Midbrain (tissue), 1 donor: Measurements from ENCODE around the gene TUBA1C.

Experiments used
- DNase-seq: peaks from one replicate; lab custom pipeline; 2025; lab: John Stamatoyannopoulos, UW

The TUBA1C gene

GRCh38 chr12:49283541-49284429 is 18.9 kb downstream of the TUBA1C start:
- DNase-seq, result no peak

GRCh38 chr12:49284672-49285071 is 19.8 kb downstream of the TUBA1C start:
- DNase-seq, result no peak

- DNase-seq, result no peak
These were observed 23.0 kb downstream of the TUBA1C start for GRCh38 chr12:49287876-49288275.

GRCh38 chr12:49288412-49288853 is 23.6 kb downstream of the TUBA1C start:
- peak; percentile 30 for DNase-seq

GRCh38 chr12:49288922-49289555 is 24.2 kb downstream of the TUBA1C start:
- DNase-seq, result no peak

GRCh38 chr12:49292729-49293055 is 27.8 kb downstream of the TUBA1C start:
- no peak for DNase-seq

- no peak for DNase-seq
These were observed 28.4 kb downstream of the TUBA1C start for GRCh38 chr12:49293056-49293956.

- no peak for DNase-seq
These were observed 29.4 kb downstream of the TUBA1C start for GRCh38 chr12:49294086-49294803.

- no peak for DNase-seq
These were observed 29.9 kb downstream of the TUBA1C start for GRCh38 chr12:49294804-49295081.

- no peak for DNase-seq
These were observed 30.4 kb downstream of the TUBA1C start, which contains the start of gene PRPH for GRCh38 chr12:49295082-49295936. PRPH (plus strand) TSS chr12:49295147; CDS start chr12:49295201, 54 bp downstream.

GRCh38 chr12:49296034-49296835 is 31.4 kb downstream of the TUBA1C start:
- DNase-seq, result no peak

- DNase-seq, result no peak
These were observed 32.2 kb downstream of the TUBA1C start for GRCh38 chr12:49296836-49297694.

- no peak for DNase-seq
These were observed 32.8 kb downstream of the TUBA1C start for GRCh38 chr12:49297695-49298060.

GRCh38 chr12:49298160-49298559 is 33.3 kb downstream of the TUBA1C start:
- no peak for DNase-seq

- no peak for DNase-seq
These were observed 36.9 kb downstream of the TUBA1C start for GRCh38 chr12:49301760-49302159.

GRCh38 chr12:49304161-49304560 is 39.3 kb downstream of the TUBA1C start:
- no peak for DNase-seq

- DNase-seq, result no peak
These were observed 41.1 kb downstream of the TUBA1C start for GRCh38 chr12:49305762-49306510.

- DNase-seq, result no peak
These were observed 44.5 kb downstream of the TUBA1C start for GRCh38 chr12:49309386-49309785.
